Measurements from ENCODE around the gene FBXO7. TPM values are rescaled to one million over a fixed set of nuclear protein-coding genes. Genes with fewer than 3 reads are reported as not detected.

FBXO7 gene
- 10 to 100 TPM; 32.8 to 63.0 (median 42.5) TPM for total RNA-seq
- 10 to 100 TPM; 19.1 to 42.5 TPM for polyA plus RNA-seq
- long read RNA-seq, donor 1, transcript FBXO7-203 (8 exons, 1,900 nt): minor isoform, 8 of 70 reads
- long read RNA-seq, donor 1, transcript FBXO7-201 (9 exons, 2,195 nt): major isoform, 43 of 70 reads
- long read RNA-seq, donor 1, transcript FBXO7-204 (9 exons, 1,921 nt): minor isoform, 7 of 70 reads
- long read RNA-seq, donor 1, partial matches to known transcripts: 4 of 70 reads
- long read RNA-seq, donor 1, other reads (novel, unspliced or antisense): 3 of 70 reads
- long read RNA-seq, donor 2, transcript FBXO7-204 (9 exons, 1,921 nt): minor isoform, 37 of 307 reads
- long read RNA-seq, donor 2, transcript FBXO7-203 (8 exons, 1,900 nt): minor isoform, 33 of 307 reads
- long read RNA-seq, donor 2, transcript FBXO7-201 (9 exons, 2,195 nt): major isoform, 171 of 307 reads
- long read RNA-seq, donor 2, transcript FBXO7-202 (9 exons, 1,888 nt): minor isoform, 31 of 307 reads
- long read RNA-seq, donor 2, partial matches to known transcripts: 10 of 307 reads
- long read RNA-seq, donor 2, other reads (novel, unspliced or antisense): 17 of 307 reads
- long read RNA-seq, donor 3, transcript FBXO7-201 (9 exons, 2,195 nt): major isoform, 44 of 67 reads
- long read RNA-seq, donor 3, partial matches to known transcripts: 4 of 67 reads
- long read RNA-seq, donor 3, other reads (novel, unspliced or antisense): 7 of 67 reads

DNA sequence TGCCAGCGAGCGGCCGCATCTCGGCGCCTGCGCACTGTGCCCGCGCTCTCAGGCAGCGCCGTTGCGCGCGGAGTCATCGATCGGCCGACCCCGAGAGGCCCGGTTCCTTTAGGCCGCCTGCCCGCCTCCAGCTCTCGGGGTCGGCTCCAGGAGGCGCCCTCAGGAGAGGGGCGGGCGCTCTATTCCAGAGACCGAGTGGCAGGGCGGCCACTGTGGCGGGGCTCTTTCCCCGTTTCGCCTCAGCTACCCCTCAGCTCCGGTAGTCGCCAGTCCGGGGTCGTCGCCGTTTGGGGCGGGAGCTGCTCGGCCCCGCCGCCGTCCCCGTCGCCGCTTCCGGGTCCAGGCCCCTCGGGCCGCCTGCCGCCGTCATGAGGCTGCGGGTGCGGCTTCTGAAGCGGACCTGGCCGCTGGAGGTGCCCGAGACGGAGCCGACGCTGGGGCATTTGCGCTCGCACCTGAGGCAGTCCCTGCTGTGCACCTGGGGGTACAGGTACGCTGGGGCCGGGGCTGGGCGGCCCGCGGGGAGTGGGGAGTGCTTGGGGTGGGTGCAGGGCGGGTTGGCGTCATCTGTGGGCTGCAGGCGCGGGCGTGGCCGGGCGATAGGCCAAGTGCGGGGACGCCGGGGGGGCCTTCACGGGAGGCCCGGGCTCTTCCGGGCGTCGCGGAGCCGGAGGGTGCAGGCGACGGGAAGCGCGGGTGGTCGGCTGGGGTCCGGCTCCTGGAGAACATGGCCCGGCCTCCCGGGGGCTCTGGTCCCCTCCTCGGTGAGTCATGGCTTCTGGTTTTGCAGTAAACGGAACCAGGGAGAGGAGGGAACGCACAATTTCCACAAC lies at the start of gene FBXO7:
TSS of gene FBXO7 (plus strand) at position 177 of the 833 bp plus-strand sequence. CDS start at position 369, 192 bp downstream.
- no peaks in the 10 kb centered on the region for H3K9me3 ChIP-seq
- peak; percentile 33 to 94 (median 92) for ATAC-seq
- no peaks in the 10 kb centered on the region for H3K27me3 ChIP-seq
- H3K36me3 ChIP-seq: peaks cover 0 to 10% (median 6%) of the 10 kb centered on the region in 9 donors
- H3K4me3 ChIP-seq: peak within 1 kb of the TSS; percentile 55 to 100 (median 96)
- peak within 1 kb of the TSS; percentile 86 to 100 (median 99) for H3K27ac ChIP-seq
- intact Hi-C loops (cut with DNase I): loop anchor here (2.0 to 10.0 kb wide), 6 partner anchors 60 to 503 kb away; partner anchors contain the start of gene RTCB (in 8 of the 10)
- H3K4me1 ChIP-seq: peaks cover 8 to 37% (median 29%) of the 10 kb centered on the region in 12 donors
- 0 to 1% (median 0%) methylated on average over 23 to 92 of the region's 92 CpGs for WGBS, 4 donors
- TF ChIP-seq, protein P1, sequence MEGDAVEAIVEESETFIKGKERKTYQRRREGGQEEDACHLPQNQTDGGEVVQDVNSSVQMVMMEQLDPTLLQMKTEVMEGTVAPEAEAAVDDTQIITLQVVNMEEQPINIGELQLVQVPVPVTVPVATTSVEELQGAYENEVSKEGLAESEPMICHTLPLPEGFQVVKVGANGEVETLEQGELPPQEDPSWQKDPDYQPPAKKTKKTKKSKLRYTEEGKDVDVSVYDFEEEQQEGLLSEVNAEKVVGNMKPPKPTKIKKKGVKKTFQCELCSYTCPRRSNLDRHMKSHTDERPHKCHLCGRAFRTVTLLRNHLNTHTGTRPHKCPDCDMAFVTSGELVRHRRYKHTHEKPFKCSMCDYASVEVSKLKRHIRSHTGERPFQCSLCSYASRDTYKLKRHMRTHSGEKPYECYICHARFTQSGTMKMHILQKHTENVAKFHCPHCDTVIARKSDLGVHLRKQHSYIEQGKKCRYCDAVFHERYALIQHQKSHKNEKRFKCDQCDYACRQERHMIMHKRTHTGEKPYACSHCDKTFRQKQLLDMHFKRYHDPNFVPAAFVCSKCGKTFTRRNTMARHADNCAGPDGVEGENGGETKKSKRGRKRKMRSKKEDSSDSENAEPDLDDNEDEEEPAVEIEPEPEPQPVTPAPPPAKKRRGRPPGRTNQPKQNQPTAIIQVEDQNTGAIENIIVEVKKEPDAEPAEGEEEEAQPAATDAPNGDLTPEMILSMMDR (IDR thresholded peaks at IDR 0.05): peak in 7 of 12 donors; percentile 32 to 69 (median 60)
- TF ChIP-seq POLR2A (IDR thresholded peaks at IDR 0.05): peak in 1 of 2 donors; percentile 73
- DNase-seq: peak; percentile 93 to 96 (median 95)

DNA sequence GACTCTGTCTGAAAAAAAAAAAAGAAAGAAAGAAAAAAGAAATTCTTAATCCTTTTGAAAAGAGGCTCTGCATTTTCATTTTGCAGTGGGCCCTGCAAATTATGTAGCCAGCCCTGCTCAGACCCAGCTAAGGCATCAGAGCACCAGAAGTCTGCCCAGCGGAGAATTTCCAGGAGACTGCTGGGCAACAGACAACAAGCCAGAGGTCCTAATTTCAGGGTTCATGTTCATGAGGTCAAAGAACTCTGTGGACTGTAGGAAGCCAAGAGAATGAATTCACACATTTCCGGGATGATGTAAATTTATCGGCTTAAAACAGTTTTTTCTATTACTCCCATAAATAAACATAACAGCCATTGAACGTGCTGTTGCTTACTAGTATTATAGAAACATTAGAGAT lies 47.7 kb upstream of the FBXO7 start:
- Histone ChIP-seq H3K4me3 (no peak overlapping the region), H3K27me3 (peaks cover 0 to 26% (median 5%) of the 10 kb centered on the region in 9 donors), H3K9me3 (no peaks in the 10 kb centered on the region), H3K36me3 (no peaks in the 10 kb centered on the region), H3K4me1 (no peaks in the 10 kb centered on the region), H3K27ac (no peak overlapping the region)
- intact Hi-C loops (cut with DNase I): no loop called here
- TF ChIP-seq, protein P1 (IDR thresholded peaks at IDR 0.05): no peak
- no peak for TF ChIP-seq POLR2A (IDR thresholded peaks at IDR 0.05)
- ATAC-seq: no peak
- DNase-seq: no peak
- 68 to 90% (median 71%) methylated on average over 4 of the region's 4 CpGs for WGBS, 4 donors

DNA sequence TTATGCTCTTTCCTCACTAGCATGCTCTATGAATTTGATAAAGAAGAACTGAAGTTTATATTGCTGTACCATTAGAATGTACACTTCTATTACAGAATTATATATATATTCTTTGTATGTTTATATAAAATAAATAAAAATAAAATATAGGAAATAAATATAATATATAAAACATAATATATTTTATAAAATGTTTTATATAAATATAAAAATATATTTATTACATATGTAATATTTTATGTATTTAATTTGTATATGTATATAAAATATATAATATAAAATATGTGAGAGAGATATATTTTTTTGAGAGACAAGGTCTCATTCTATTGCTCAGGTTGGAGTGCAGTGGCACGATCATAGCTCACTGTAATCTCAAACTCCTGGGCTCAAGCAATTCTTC lies 44.3 kb upstream of the FBXO7 start:
- ATAC-seq (no peak), DNase-seq (no peak)
- intact Hi-C loops (cut with DNase I): no loop called here
- no peak overlapping the region for H3K27ac ChIP-seq
- TF ChIP-seq, protein P1 (IDR thresholded peaks at IDR 0.05): no peak
- TF ChIP-seq POLR2A (IDR thresholded peaks at IDR 0.05): no peak
- no peaks in the 10 kb centered on the region for H3K36me3 ChIP-seq
- no peak overlapping the region for H3K4me3 ChIP-seq
- WGBS, 4 donors: 72 to 79% (median 76%) methylated on average over 1 of the region's 1 CpG
- no peaks in the 10 kb centered on the region for H3K9me3 ChIP-seq
- H3K4me1 ChIP-seq: no peaks in the 10 kb centered on the region
- peaks cover 0 to 18% (median under 1%) of the 10 kb centered on the region in 9 donors for H3K27me3 ChIP-seq

Measured in heart left ventricle (tissue), 16 donors.